ENCODE results near the gene GIPC2.

- TF ChIP-seq CTCF (IDR thresholded peaks at IDR 0.05) (no peak), EZH2 (IDR thresholded peaks at IDR 0.05; ENCODE audit: borderline replicate concordance, insufficient read depth, low read depth, low read length, poor library complexity, severe bottlenecking) (no peak)
Observed at GRCh38 chr1:78078358-78078757, 32.6 kb downstream of the GIPC2 start.

Data from B cell (primary cell).